ENCODE data around the gene WDR93. TPM values are rescaled to one million over a fixed set of nuclear protein-coding genes. Genes with fewer than 3 reads are reported as not detected.

The WDR93 gene
- total RNA-seq, 1 experiment from 2014 or later = not detected

DNA sequence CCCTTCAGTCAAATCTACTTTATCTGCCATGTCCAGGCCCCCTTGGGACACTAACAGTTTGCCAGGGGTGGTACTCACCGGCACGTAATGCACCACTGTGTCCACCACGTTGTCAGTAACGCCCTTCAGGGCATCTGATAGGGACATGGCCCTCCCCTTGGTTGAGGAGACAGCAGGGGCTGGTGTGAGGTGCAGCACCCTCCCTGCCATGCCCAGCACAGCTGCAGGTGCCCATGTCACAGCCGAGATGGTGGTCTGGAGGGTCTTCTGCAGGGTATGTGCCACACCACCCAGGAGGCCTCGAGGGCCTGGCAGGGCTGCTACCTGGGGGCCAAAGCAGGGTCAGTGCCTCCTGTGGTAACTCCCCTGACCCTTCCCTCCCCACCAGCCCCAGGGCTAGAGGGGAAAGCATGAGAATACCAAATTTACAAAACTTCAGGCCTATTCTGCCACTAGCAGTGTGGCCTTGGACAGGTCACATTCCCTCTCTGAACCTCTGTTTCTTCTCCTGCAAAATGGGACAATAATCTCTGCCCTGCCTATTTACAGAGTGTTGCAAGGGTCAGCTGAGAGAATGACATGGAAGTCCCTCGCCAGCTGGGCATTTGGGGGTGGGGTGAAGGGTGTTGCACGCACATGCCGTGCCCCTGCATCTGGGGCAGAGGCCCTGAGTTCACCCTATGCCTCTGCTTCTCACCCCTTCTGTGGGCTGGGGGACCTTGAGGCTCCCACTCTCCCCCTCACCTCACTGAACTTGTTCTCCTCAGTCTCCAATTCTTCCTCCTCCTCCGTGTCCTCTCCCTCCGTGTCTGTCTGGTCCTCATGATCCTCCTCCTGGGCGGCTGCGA lies 23.5 kb upstream of the WDR93 start:
- no peaks in the 10 kb centered on the region for H3K4me1 ChIP-seq (ENCODE audit: insufficient read depth, low read length)
- no peaks in the 10 kb centered on the region for H3K79me2 ChIP-seq (ENCODE audit: insufficient read depth, low read length)
- no peaks in the 10 kb centered on the region for H4K20me1 ChIP-seq (ENCODE audit: control insufficient read depth, insufficient read depth, insufficient read length)
- H3K23me2 ChIP-seq (ENCODE audit: insufficient read length, low read depth, low read length, poor library complexity, severe bottlenecking) = no peaks in the 10 kb centered on the region
- H3K79me1 ChIP-seq (ENCODE audit: insufficient read depth, low read depth, low read length, poor library complexity, severe bottlenecking) = no peaks in the 10 kb centered on the region
- H4K5ac ChIP-seq (ENCODE audit: insufficient read length, low read depth, low read length) = no peak overlapping the region
- no peaks in the 10 kb centered on the region; the same call in 1 of the 2 replicates for H3K27me3 ChIP-seq (ENCODE audit: insufficient read depth, low read length)
- H2BK20ac ChIP-seq (ENCODE audit: low read depth, low read length, poor library complexity, severe bottlenecking) = no peak overlapping the region
- no peak overlapping the region for H3K14ac ChIP-seq (ENCODE audit: insufficient read depth, low read length)
- no peak overlapping the region for H3K9ac ChIP-seq (ENCODE audit: extremely low read depth, insufficient read length, low read length)
- H3K9me3 Mint-ChIP-seq = no peaks in the 10 kb centered on the region
- H3K56ac ChIP-seq (ENCODE audit: insufficient read length, low read depth, low read length) = no peak overlapping the region
- H3K4me2 ChIP-seq (ENCODE audit: insufficient read depth, insufficient read length, low read length) = no peak overlapping the region
- no peaks in the 10 kb centered on the region for H3K9me3 ChIP-seq (ENCODE audit: control insufficient read depth, low read depth, low read length)
- H3K4me3 Mint-ChIP-seq = 0 out of 5 replicates have a peak overlapping the region, but pooled peaks of 1 of the 2 experiments have one; percentile 17
- DNase-seq = no peak
- H2AK5ac ChIP-seq (ENCODE audit: insufficient read length, low read length) = no peak overlapping the region
- no peak overlapping the region for H4K8ac ChIP-seq (replicated peaks; ENCODE audit: insufficient read length, low read depth, low read length)
- no peak overlapping the region for H2BK12ac ChIP-seq (ENCODE audit: insufficient read length, low read depth, low read length)
- no peak overlapping the region for H3K4ac ChIP-seq (ENCODE audit: low read depth, low read length)
- no peak overlapping the region for H3K18ac ChIP-seq (ENCODE audit: insufficient read length, low read depth, low read length)
- no peak overlapping the region for H4K91ac ChIP-seq (ENCODE audit: insufficient read length, low read depth, low read length)
- no peaks in the 10 kb centered on the region; a peak in 1 of 7 replicates for H3K36me3 Mint-ChIP-seq (ENCODE audit: insufficient read depth in 1 of 3, low read depth in 3 of 3)
- H3K23ac ChIP-seq (ENCODE audit: insufficient read length, low read depth, low read length) = no peak overlapping the region
- H3K27ac ChIP-seq (ENCODE audit: insufficient read length, low read depth, low read length) = no peak overlapping the region
- H3T11ph ChIP-seq (ENCODE audit: low read length) = no peak overlapping the region
- TF ChIP-seq, protein P1, sequence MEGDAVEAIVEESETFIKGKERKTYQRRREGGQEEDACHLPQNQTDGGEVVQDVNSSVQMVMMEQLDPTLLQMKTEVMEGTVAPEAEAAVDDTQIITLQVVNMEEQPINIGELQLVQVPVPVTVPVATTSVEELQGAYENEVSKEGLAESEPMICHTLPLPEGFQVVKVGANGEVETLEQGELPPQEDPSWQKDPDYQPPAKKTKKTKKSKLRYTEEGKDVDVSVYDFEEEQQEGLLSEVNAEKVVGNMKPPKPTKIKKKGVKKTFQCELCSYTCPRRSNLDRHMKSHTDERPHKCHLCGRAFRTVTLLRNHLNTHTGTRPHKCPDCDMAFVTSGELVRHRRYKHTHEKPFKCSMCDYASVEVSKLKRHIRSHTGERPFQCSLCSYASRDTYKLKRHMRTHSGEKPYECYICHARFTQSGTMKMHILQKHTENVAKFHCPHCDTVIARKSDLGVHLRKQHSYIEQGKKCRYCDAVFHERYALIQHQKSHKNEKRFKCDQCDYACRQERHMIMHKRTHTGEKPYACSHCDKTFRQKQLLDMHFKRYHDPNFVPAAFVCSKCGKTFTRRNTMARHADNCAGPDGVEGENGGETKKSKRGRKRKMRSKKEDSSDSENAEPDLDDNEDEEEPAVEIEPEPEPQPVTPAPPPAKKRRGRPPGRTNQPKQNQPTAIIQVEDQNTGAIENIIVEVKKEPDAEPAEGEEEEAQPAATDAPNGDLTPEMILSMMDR (conservative IDR thresholded peaks at IDR 0.05) = no peak
- H2BK5ac ChIP-seq (ENCODE audit: insufficient read length, low read length) = no peak overlapping the region
- H3K27ac Mint-ChIP-seq = no peak overlapping the region
- H3K27me3 Mint-ChIP-seq (ENCODE audit: low read depth) = peaks cover 32% of the 10 kb centered on the region
- peaks cover 9 to 20% of the 10 kb centered on the region in 2 experiments for H3K4me1 Mint-ChIP-seq
- H2AFZ ChIP-seq (ENCODE audit: low read length) = no peak overlapping the region
- no peak overlapping the region for H2BK120ac ChIP-seq (ENCODE audit: low read depth, low read length, poor library complexity, severe bottlenecking)
- no peak overlapping the region for H2BK15ac ChIP-seq (ENCODE audit: low read depth, low read length)
- WGBS (ENCODE audit: extremely low coverage, insufficient read length, low lambda C conversion rate) = no CpG with 5 or more reads among the region's 13 CpGs
